ENCODE data around the gene EEF1A1. TPM values are rescaled to one million over a fixed set of nuclear protein-coding genes. Genes with fewer than 3 reads are reported as not detected.
"Not testable (repeated sequence)": the region's sequence is repeated elsewhere in the genome, so short reads cannot be mapped to it uniquely, and the experiment has no call there.

Gene EEF1A1
- polyA plus RNA-seq, 5 donors: 22,333 to 30,001 (median 25,548) TPM

GRCh38 chr6:73542891-73543290, 22.1 kb upstream of the EEF1A1 start:
- no peak for DNase-seq

DNA sequence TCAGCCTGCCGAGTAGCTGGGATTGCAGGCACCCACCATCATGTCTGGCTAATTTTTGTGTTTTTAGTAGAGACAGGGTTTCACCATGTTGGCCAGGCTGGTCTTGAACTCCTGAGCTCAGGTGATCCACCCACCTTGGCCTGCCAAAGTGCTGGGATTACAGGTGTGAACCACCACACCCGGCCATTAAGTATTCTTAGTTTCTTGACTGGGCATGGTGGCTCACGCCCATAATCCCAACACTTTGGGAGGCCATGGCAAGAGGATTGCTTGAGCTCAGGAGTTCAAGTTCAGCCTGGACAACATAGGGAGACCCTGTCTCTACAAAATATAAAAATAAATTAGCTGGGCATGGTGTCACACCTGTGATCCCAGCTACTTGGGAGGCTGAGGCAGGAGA, 21.6 kb upstream of the EEF1A1 start:
- not testable (repeated sequence) for DNase-seq

GRCh38 chr6:73538116-73538779, 17.4 kb upstream of the EEF1A1 start:
- DNase-seq: no peak

- DNase-seq: no peak
Observed at GRCh38 chr6:73537677-73538076, 16.8 kb upstream of the EEF1A1 start.

DNA sequence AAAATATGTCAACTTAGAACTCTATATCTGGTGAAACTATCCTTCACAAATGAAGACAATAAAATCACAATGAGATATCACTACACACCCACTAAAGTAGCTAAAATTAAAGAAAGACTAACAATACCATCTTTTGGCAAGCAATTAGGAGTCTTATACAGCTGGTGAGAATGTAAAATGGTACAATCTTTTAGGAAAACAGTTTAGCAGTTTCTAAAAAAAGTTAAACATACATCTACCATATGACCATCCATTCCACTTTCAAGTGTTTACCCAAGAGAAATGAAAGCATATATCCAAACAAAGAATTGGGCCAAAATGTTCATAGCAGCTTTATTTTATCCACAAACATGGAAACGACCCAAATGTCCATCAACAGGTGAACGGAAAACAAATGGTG, 13.8 kb upstream of the EEF1A1 start:
- no peak for DNase-seq

GRCh38 chr6:73532293-73532692, 11.5 kb upstream of the EEF1A1 start:
- no peak for DNase-seq

DNA sequence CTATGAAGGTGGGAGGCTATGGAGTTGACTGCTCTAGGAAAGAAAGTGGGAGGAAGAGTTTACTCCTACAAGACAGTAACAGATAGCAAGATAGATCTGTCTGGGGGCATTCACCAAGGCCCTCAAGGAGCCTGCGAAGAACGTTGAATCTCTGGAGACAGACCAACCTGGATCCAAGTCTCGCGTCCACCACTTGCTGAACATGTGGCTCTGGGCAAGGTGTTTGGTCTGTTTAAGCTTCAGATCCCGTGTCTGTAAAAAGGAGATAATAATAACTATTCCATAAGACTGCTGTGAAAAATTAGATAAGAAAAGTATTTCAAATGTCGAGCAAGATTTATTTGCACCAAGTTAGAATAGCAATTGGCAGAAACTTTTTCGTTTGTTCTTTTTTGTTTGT, 8.1 kb upstream of the EEF1A1 start:
- DNase-seq: no peak

- DNase-seq: no peak
Observed at GRCh38 chr6:73525546-73526330, 4.9 kb upstream of the EEF1A1 start.

DNA sequence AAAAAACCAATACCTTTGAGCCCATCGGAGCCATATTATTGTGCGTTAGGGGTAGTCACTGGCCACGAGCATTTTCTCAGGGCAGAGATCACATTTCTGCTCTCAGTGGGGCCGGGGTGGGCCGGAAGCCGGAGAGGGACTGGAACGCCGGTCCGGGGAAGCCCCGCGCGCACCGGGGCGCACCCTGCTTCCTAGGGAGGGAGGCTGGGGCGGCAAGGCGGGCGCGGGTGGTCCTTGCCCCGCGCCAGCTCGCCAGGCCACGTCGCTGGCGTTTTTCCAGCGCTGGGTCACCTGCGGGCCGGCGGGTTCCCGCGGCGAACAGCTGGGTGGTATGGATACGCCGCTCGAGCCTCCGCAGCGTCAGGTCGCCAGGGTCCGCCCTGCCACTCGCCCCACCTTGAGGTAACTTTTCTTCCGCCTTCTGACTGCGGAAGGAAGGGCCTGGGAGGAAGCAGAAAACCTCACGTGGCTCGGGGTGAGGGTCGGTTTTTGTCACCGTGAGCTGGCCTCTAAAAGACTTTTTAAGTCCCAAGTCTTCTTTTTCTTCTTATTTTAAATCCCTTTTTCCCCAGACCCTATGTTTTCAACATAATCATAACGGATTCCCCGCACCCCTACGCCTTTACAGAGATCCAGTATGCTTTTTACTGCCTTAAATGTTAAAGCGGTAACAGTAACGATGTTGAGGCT, 2.7 kb upstream of the EEF1A1 start:
- peak; percentile 48 to 60 for DNase-seq

- DNase-seq: peak; percentile 88 to 89
Observed at GRCh38 chr6:73521351-73521985, 636 bp upstream of the EEF1A1 start.

DNA sequence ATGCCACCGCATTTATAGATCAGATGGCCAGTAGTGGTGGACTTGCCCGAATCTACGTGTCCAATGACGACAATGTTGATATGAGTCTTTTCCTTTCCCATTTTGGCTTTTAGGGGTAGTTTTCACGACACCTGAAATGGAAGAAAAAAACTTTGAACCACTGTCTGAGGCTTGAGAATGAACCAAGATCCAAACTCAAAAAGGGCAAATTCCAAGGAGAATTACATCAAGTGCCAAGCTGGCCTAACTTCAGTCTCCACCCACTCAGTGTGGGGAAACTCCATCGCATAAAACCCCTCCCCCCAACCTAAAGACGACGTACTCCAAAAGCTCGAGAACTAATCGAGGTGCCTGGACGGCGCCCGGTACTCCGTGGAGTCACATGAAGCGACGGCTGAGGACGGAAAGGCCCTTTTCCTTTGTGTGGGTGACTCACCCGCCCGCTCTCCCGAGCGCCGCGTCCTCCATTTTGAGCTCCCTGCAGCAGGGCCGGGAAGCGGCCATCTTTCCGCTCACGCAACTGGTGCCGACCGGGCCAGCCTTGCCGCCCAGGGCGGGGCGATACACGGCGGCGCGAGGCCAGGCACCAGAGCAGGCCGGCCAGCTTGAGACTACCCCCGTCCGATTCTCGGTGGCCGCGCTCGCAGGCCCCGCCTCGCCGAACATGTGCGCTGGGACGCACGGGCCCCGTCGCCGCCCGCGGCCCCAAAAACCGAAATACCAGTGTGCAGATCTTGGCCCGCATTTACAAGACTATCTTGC, 725 bp downstream of the EEF1A1 start:
- peak; percentile 61 to 70 for DNase-seq

DNA sequence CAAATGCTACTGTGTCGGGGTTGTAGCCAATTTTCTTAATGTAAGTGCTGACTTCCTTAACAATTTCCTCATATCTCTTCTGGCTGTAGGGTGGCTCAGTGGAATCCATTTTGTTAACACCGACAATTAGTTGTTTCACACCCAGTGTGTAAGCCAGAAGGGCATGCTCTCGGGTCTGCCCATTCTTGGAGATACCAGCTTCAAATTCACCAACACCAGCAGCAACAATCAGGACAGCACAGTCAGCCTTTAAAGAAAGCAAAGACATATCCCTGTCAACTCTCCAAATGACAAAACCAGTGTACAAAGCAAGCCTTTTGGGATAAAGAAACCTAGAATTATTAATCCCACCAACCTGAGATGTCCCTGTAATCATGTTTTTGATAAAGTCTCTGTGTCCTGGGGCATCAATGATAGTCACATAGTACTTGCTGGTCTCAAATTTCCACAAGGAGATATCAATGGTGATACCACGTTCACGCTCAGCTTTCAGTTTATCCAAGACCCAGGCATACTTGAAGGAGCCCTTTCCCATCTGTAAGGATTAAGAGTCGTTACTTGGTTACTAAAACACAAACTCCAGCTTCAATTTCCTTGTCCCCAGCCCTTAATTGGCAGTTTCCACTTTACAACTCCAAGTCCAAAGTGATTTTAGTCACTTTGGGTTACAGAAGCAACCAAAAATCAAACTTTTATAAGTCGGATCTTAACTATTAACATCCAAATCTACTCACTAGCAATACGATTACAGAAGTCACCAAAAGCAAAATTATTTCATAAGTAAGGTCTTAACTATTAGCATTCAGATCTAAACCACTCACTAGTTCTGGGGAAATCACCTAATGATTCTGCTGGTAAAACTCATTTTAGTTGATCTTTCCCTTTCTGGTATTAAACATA, 1.6 kb downstream of the EEF1A1 start:
- not testable (repeated sequence) for DNase-seq

- DNase-seq: peak; percentile 38 to 57
Observed at GRCh38 chr6:73518100-73518981, 2.5 kb downstream of the EEF1A1 start.

GRCh38 chr6:73516514-73517489, 4.0 kb downstream of the EEF1A1 start:
- no peak for DNase-seq

DNA sequence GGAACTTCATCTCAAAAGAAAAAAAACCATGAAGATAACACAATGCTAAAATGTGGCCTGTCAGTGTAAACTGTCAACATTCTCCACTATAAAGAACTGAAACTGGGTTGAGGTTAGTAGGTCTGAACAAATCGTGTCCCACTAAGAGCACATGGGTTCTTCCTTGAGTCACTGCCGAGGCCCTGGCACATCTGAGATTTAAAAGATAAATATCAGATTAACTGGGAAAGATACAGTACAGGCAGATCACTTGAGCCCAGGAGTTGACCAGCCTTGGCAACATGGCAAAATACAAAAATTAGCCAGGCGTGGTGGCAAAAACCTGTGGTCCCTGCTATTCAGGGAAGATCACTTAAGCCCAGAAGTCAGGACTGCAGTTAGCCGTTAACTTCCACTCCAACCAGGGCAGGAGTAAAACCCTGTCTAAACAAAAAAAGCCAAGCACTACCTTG, 5.6 kb downstream of the EEF1A1 start:
- no peak for DNase-seq

- DNase-seq: no peak
Observed at GRCh38 chr6:73514746-73515110, 6.1 kb downstream of the EEF1A1 start.

GRCh38 chr6:73513496-73513854, 7.4 kb downstream of the EEF1A1 start:
- no peak for DNase-seq

DNA sequence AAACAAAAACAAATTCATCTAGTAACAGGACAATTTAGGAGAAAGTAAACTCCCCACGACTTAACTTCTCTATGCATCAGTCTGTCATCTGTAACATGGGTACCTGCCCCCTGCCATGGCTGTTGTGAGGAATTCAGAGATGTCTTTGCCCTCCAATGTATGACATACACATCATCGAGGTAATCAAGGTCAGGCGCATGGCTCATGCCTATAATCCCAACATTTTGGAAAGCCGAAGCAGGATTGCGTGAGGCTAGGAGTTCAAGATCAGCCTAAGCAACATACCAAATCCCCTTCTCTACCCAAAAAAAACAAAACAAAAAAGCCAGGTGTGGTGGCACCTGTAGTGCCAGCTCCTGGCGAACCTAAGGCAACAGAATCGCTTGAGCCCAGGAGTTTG, 9.0 kb downstream of the EEF1A1 start:
- no peak for DNase-seq

All from right lung (tissue), 5 donors.